Activated T-cell treated with anti-CD3 and anti-CD28 coated beads, Interleukin-2, amount 50 U/mL, for 24 hours (primary cell): ENCODE measurements around the gene SYF2.
A peak's percentile ranks its signal among the peaks of the same experiment; 100 is the strongest.
"Not testable (repeated sequence)": the region's sequence is repeated elsewhere in the genome, so short reads cannot be mapped to it uniquely, and the experiment has no call there.

Source experiments
- DNase-seq: peaks from one replicate; pipeline ENCODE4 v3.0.0-alpha.2; 2020
- H3K27ac Mint-ChIP-seq: 2 replicates; pipeline ENCODE4 v1.8.0; 2020; ENCODE audit warnings: mild to moderate bottlenecking, mixed read lengths
- H3K27me3 Mint-ChIP-seq: 2 replicates; pipeline ENCODE4 v1.8.0; 2020; ENCODE audit warnings: mixed read lengths
- H3K36me3 Mint-ChIP-seq: 2 replicates; pipeline ENCODE4 v1.8.0; 2020; ENCODE audit warnings: low read depth, mixed read lengths
- H3K4me1 Mint-ChIP-seq: 2 replicates; pipeline ENCODE4 v1.8.0; 2020; ENCODE audit warnings: low read depth, mixed read lengths
- H3K4me3 Mint-ChIP-seq: 2 replicates; pipeline ENCODE4 v1.8.0; 2020; ENCODE audit warnings: mild to moderate bottlenecking, moderate library complexity, mixed read lengths
- H3K9me3 Mint-ChIP-seq: 2 replicates; pipeline ENCODE4 v1.8.0; 2020; ENCODE audit warnings: mixed read lengths

Gene SYF2

GRCh38 chr1:25255706-25256577 lies 23.6 kb upstream of the SYF2 start:
- Mint-ChIP-seq H3K4me3 (no peak overlapping the region), H3K4me1 (peaks cover 17% of the 10 kb centered on the region), H3K27me3 (no peaks in the 10 kb centered on the region), H3K27ac (no peak overlapping the region), H3K9me3 (no peaks in the 10 kb centered on the region), H3K36me3 (peaks cover 2% of the 10 kb centered on the region)
- DNase-seq, result no peak

DNA sequence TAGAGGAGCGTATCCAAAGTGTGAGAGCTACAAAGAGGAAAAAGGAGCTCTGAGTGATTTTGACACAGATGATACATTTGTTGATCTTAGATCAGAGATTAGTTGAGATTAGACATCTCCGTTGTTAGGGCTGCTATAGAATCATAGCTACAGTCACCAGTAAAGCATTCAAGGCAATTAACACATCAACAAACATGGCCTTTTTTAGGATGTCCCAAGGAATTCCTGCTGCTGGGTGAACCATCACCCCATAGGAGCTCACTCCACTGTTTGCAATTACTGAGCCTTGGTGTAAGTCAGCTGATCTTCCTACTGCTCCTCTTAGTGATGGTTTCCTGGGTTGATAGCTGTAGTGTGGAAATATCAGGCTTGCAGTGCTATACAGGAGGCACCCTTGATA lies 21.6 kb upstream of the SYF2 start:
- Mint-ChIP-seq H3K9me3 (no peaks in the 10 kb centered on the region), H3K27me3 (no peaks in the 10 kb centered on the region), H3K4me1 (peaks cover 5% of the 10 kb centered on the region), H3K4me3 (no peak overlapping the region), H3K27ac (no peak overlapping the region), H3K36me3 (peaks cover 2% of the 10 kb centered on the region)
- no peak for DNase-seq

DNA sequence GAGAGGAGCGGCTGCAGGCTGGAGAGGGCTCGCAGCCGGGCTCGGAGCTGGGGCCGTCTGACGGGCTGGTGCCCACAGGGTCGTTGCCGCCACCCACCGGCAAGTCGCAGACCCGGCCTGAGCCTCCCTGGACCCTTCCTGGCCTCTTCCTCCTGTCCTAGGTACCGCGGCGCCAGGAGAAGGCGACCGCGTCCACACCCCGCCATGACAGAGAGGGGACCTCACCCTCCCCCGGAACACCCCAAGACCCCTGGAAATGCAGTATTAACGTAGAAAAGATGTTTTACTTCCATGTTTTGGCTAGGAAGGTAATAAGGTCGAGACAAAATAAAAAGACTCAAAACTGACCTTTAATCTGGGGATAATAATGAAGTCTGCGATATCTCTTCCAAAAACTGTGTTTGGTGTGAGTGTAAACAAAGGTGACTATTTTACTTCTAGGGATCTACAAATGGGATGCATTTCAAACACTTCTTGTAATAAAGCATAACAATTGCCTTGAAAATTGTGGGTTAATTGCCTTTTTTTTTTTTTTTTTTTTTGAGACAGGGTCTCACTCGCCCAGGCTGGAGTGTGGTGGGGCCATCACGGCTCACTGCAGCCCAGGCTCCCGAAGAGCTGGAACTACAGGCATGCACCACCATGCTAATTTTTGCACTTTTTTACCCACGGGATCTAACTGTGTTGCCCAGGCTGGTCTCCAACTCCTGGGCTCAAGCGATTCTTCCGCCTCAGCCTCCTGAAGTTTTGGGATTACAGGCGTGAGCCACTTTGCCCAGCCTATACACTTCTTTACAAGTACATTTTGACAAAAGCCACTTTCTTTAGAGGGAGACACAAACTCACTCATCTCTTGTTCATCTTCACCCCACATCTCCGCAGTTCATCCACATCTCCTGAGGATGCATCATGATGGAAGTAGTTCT lies 15.8 kb upstream of the SYF2 start:
- Mint-ChIP-seq H3K36me3 (peaks cover 48% of the 10 kb centered on the region), H3K9me3 (no peaks in the 10 kb centered on the region), H3K27me3 (no peaks in the 10 kb centered on the region), H3K4me1 (peaks cover 44% of the 10 kb centered on the region), H3K4me3 (peak overlapping the region; percentile 95), H3K27ac (peak overlapping the region; percentile 99)
- no peak for DNase-seq

GRCh38 chr1:25247024-25247828 lies 14.9 kb upstream of the SYF2 start, which contains the start of gene RSRP1:
RSRP1 (minus strand) TSS chr1:25247454; CDS start chr1:25246963, 491 bp downstream.
- DNase-seq, result peak; percentile 99
- no peaks in the 10 kb centered on the region for H3K27me3 Mint-ChIP-seq
- H3K36me3 Mint-ChIP-seq, result peaks cover 57% of the 10 kb centered on the region
- H3K27ac Mint-ChIP-seq, result peak within 1 kb of the TSS; percentile 99
- peaks cover 51% of the 10 kb centered on the region for H3K4me1 Mint-ChIP-seq
- no peaks in the 10 kb centered on the region for H3K9me3 Mint-ChIP-seq
- peak within 1 kb of the TSS; percentile 95 for H3K4me3 Mint-ChIP-seq

DNA sequence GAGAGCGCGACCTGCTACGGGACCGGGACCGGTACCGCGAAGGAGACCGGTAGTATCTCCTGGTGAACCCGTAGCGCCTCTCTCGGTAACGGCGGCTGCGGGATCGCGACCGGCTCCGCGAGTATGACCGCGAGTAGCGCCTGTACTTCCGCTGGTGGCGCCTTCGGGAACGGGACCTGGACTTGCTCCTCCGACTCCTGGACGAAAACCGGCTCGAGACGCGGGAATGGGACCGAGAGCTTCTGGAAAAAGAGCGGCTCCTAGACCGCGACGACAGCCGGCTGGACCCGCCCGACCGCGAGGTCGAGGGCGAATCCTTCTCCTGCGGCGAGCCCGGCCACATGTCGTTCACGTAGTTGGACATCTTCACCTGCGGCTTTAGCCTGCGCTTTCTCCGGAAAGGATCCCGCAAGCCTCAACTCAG lies 14.3 kb upstream of the SYF2 start:
- peak; percentile 62 for DNase-seq
- H3K4me3 Mint-ChIP-seq, result peak overlapping the region; percentile 95
- no peaks in the 10 kb centered on the region for H3K27me3 Mint-ChIP-seq
- peaks cover 60% of the 10 kb centered on the region for H3K36me3 Mint-ChIP-seq
- peaks cover 52% of the 10 kb centered on the region for H3K4me1 Mint-ChIP-seq
- H3K9me3 Mint-ChIP-seq, result no peaks in the 10 kb centered on the region
- H3K27ac Mint-ChIP-seq, result peak overlapping the region; percentile 99

- peaks cover 66% of the 10 kb centered on the region for H3K36me3 Mint-ChIP-seq
- H3K4me3 Mint-ChIP-seq, result peak overlapping the region; percentile 95
- DNase-seq, result no peak
- no peaks in the 10 kb centered on the region for H3K9me3 Mint-ChIP-seq
- peak overlapping the region; percentile 99 for H3K27ac Mint-ChIP-seq
- H3K27me3 Mint-ChIP-seq, result no peaks in the 10 kb centered on the region
- H3K4me1 Mint-ChIP-seq, result peaks cover 57% of the 10 kb centered on the region
Observed at GRCh38 chr1:25245809-25246599, 13.7 kb upstream of the SYF2 start.

DNA sequence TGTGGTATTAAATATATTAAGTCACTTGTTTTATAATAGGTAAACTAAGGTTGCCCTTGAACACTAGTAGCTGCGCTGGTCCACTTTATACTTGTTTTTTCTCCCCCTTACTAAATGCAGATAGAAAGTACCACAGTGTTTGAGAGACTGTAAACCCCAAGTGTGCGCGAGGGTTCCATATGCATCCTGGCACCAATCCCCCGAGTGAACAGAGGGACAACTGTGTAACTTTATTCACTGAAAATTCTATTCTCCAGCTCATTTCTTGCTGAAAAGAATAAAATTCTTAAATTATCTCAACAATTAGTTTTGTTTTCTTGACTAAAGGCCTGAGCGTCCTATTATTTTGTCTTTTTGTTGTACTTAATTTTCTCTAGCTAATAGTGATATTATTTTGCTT lies 13.1 kb upstream of the SYF2 start:
- peak overlapping the region; percentile 95 for H3K4me3 Mint-ChIP-seq
- no peak for DNase-seq
- peaks cover 72% of the 10 kb centered on the region for H3K36me3 Mint-ChIP-seq

GRCh38 chr1:25243907-25244306 lies 11.6 kb upstream of the SYF2 start:
- H3K27ac Mint-ChIP-seq, result peak overlapping the region; percentile 69
- no peaks in the 10 kb centered on the region for H3K9me3 Mint-ChIP-seq
- no peak for DNase-seq
- H3K4me1 Mint-ChIP-seq, result peaks cover 73% of the 10 kb centered on the region
- peaks cover 83% of the 10 kb centered on the region for H3K36me3 Mint-ChIP-seq
- no peaks in the 10 kb centered on the region for H3K27me3 Mint-ChIP-seq
- H3K4me3 Mint-ChIP-seq, result peak overlapping the region; percentile 95

More for the DNA sequence above, 13.1 kb upstream of the SYF2 start:
- peaks cover 62% of the 10 kb centered on the region for H3K4me1 Mint-ChIP-seq
- H3K27me3 Mint-ChIP-seq, result no peaks in the 10 kb centered on the region
- H3K27ac Mint-ChIP-seq, result peak overlapping the region; percentile 99
- no peaks in the 10 kb centered on the region for H3K9me3 Mint-ChIP-seq

- peaks cover 61% of the 10 kb centered on the region for H3K36me3 Mint-ChIP-seq
- H3K27ac Mint-ChIP-seq, result peak overlapping the region; percentile 99
- no peaks in the 10 kb centered on the region for H3K9me3 Mint-ChIP-seq
- no peaks in the 10 kb centered on the region for H3K27me3 Mint-ChIP-seq
- H3K4me1 Mint-ChIP-seq, result peaks cover 61% of the 10 kb centered on the region
- H3K4me3 Mint-ChIP-seq, result peak overlapping the region; percentile 88
- peak; percentile 93 for DNase-seq
Observed at GRCh38 chr1:25239681-25240541, 7.6 kb upstream of the SYF2 start.

DNA sequence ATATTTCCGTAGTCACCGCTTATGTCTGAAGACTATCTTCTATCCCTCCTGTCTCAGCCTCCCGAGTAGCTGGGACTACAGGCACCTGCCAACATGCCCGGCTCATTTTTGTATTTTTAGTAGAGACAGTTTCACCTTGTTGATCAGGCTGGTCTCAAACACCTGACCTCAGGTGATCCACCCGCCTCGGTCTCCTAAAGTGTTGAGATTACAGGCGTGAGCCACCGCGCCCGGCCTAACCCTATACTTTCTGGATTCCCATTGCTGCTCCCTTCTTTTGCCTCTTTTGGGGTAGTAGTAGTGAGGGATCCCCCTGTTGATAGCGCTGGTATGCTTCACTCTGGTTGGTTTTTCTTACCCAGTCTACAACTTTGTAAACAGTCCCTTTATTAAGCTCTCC lies 5.7 kb upstream of the SYF2 start:
- no peaks in the 10 kb centered on the region for H3K27me3 Mint-ChIP-seq
- no peak overlapping the region for H3K4me3 Mint-ChIP-seq
- peaks cover 48% of the 10 kb centered on the region for H3K36me3 Mint-ChIP-seq
- no peak for DNase-seq
- peaks cover 49% of the 10 kb centered on the region for H3K4me1 Mint-ChIP-seq
- no peaks in the 10 kb centered on the region for H3K9me3 Mint-ChIP-seq
- peak overlapping the region; percentile 50 for H3K27ac Mint-ChIP-seq

DNA sequence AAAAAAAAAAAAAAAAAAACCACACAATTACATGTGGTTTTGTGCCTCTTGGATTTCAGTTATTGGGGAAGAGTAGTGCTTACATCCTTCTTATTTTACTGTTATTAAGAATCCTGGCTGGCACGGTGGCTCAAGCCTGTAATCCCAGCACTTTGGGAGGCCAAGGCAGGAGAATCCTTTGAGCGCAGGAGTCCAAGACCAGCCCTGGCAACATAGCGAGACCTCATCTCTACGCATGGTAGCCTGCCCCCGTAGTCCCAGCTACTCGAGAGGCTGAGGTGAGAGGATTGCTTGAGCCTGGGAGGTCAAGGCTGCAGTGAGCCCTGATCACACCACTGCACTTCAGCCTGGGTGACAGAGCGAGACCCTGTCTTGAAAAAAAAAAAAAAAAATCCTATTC lies 4.0 kb upstream of the SYF2 start:
- H3K4me3 Mint-ChIP-seq, H3K9me3 Mint-ChIP-seq, H3K27me3 Mint-ChIP-seq, DNase-seq, H3K27ac Mint-ChIP-seq: not testable (repeated sequence)
- Mint-ChIP-seq H3K4me1 (peaks cover 43% of the 10 kb centered on the region), H3K36me3 (peaks cover 31% of the 10 kb centered on the region)

DNA sequence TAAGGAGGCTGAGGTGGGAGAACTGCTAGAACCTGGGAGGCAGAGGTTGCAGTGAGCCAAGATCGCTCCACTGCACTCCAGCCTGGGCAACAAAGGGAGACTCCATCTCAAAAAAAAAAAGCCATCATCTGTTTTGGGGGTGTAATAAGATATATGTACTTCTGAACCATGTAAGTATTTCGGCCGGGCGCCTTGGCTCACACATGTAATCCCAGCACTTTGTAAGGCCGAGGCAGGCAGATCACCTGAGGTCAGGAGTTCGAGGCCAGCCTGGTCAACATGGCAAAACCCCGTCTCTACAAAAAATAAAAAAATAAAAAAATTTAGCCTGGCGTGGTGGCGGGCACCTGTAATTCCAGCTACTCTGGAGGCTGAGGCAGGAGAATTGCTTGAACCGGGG lies 3.1 kb upstream of the SYF2 start:
- DNase-seq, H3K9me3 Mint-ChIP-seq, H3K27me3 Mint-ChIP-seq, H3K27ac Mint-ChIP-seq, H3K4me3 Mint-ChIP-seq: not testable (repeated sequence)
- peaks cover 25% of the 10 kb centered on the region for H3K36me3 Mint-ChIP-seq
- H3K4me1 Mint-ChIP-seq, result peaks cover 41% of the 10 kb centered on the region
